Liver (tissue), 9 donors: Measurements from ENCODE around the gene ARHGAP8. TPM values are rescaled to one million over a fixed set of nuclear protein-coding genes. Genes with fewer than 3 reads are reported as not detected.

Source experiments
- DNase-seq: peaks from one replicate; pipeline ENCODE4 v3.0.0-alpha.2; 2017; ENCODE audit warnings: low spot score
- H3K27ac ChIP-seq, 2 donors: one replicate each; pipeline ENCODE4 v1.7.0; 2013; ENCODE audit warnings: inconsistent platforms in 2 of 2, low read length in 2 of 2, control low read depth in 1 of 2, low read depth in 1 of 2, mild to moderate bottlenecking in 1 of 2
- H3K27me3 ChIP-seq, 4 donors: one replicate each; pipeline versions ENCODE4 v1.6.1 to v1.7.0; 2013; ENCODE audit warnings: low read length in 3 of 4, inconsistent platforms in 1 of 4, mild to moderate bottlenecking in 1 of 4, moderate library complexity in 1 of 4; ENCODE audit not compliant: control insufficient read depth in 4 of 4, insufficient read depth in 4 of 4
- H3K36me3 ChIP-seq, 4 donors: one replicate each; pipeline versions ENCODE4 v1.6.1 to v1.7.0; 2013; ENCODE audit warnings: low read length in 3 of 4, mild to moderate bottlenecking in 3 of 4, low read depth in 1 of 4, moderate library complexity in 1 of 4; ENCODE audit not compliant: control insufficient read depth in 4 of 4, insufficient read depth in 3 of 4
- H3K4me1 ChIP-seq, 4 donors: one replicate each; pipeline versions ENCODE4 v1.6.1 to v1.7.0; 2013; ENCODE audit warnings: low read length in 3 of 4, mild to moderate bottlenecking in 3 of 4, moderate library complexity in 1 of 4; ENCODE audit not compliant: control insufficient read depth in 4 of 4, insufficient read depth in 4 of 4
- H3K4me3 ChIP-seq, 3 donors: one replicate each; pipeline versions ENCODE4 v1.6.1 to v1.7.0; 2013; ENCODE audit warnings: low read length in 3 of 3, control low read depth in 1 of 3, low read depth in 1 of 3, mild to moderate bottlenecking in 1 of 3
- H3K9ac ChIP-seq, 2 donors: one replicate each; pipeline ENCODE4 v1.7.0; 2013; ENCODE audit warnings: low read length in 2 of 2, mild to moderate bottlenecking in 2 of 2, moderate library complexity in 2 of 2, control low read depth in 1 of 2, low read depth in 1 of 2
- H3K9me3 ChIP-seq, 4 donors: one replicate each; pipeline versions ENCODE4 v1.6.1 to v1.7.0; 2013; ENCODE audit warnings: low read length in 3 of 4; ENCODE audit not compliant: control insufficient read depth in 4 of 4
- ATF3 ChIP-seq: IDR thresholded peaks from 2 replicates; pipeline ENCODE4 v1.6.1; 2016; ENCODE audit warnings: antibody characterized with exemption
- CTCF ChIP-seq: fragments of 150-350 bp; IDR thresholded peaks from 2 replicates; pipeline ENCODE4 v1.5.1; 2017; ENCODE audit warnings: improper control_type of control experiment, low read depth, low read length; ENCODE audit not compliant: missing input control
- EGR1 ChIP-seq, 2 donors: IDR thresholded peaks; 2 replicates each; pipeline ENCODE4 v1.6.1; 2016 to 2018; ENCODE audit warnings: antibody characterized with exemption in 2 of 2, low read depth in 2 of 2
- FOXA1 ChIP-seq: IDR thresholded peaks from 2 replicates; pipeline ENCODE4 v1.6.1; 2016; ENCODE audit warnings: antibody characterized with exemption
- FOXA2 ChIP-seq: IDR thresholded peaks from 2 replicates; pipeline ENCODE4 v1.6.1; 2016; ENCODE audit warnings: antibody characterized with exemption
- GABPA ChIP-seq, 2 donors: IDR thresholded peaks in 1 of 2; conservative IDR thresholded peaks in 1 of 2; 2 replicates each; pipeline ENCODE4 v1.6.1; 2016; ENCODE audit warnings: antibody characterized with exemption in 2 of 2, mild to moderate bottlenecking in 1 of 2, moderate library complexity in 1 of 2
- HNF4A ChIP-seq, 2 donors: conservative IDR thresholded peaks; 2 replicates each; pipeline ENCODE4 v1.6.1; 2016; ENCODE audit warnings: antibody characterized with exemption in 2 of 2, mild to moderate bottlenecking in 2 of 2
- HNF4G ChIP-seq: IDR thresholded peaks from 2 replicates; pipeline ENCODE4 v1.6.1; 2016; ENCODE audit warnings: antibody characterized with exemption
- JUND ChIP-seq, 2 donors: IDR thresholded peaks; 2 replicates each; pipeline ENCODE4 v1.6.1; 2016; ENCODE audit warnings: antibody characterized with exemption in 2 of 2
- NR2F2 ChIP-seq: IDR thresholded peaks from 2 replicates; pipeline ENCODE4 v1.6.1; 2016; ENCODE audit warnings: antibody characterized with exemption
- RAD21 ChIP-seq, 2 donors: IDR thresholded peaks; 2 replicates each; pipeline ENCODE4 v1.6.1; 2016; ENCODE audit warnings: antibody characterized with exemption in 2 of 2, mild to moderate bottlenecking in 2 of 2
- REST ChIP-seq: IDR thresholded peaks from 2 replicates; pipeline ENCODE4 v1.6.1; 2016; ENCODE audit warnings: antibody characterized with exemption, mild to moderate bottlenecking
- RXRA ChIP-seq, 2 donors: IDR thresholded peaks; 2 replicates each; pipeline ENCODE4 v1.6.1; 2017 to 2018; ENCODE audit warnings: antibody characterized with exemption in 2 of 2, mild to moderate bottlenecking in 1 of 2
- SP1 ChIP-seq: IDR thresholded peaks from 2 replicates; pipeline ENCODE4 v1.6.1; 2018; ENCODE audit warnings: antibody characterized with exemption, mild to moderate bottlenecking
- TAF1 ChIP-seq: conservative IDR thresholded peaks from 2 replicates; pipeline ENCODE4 v1.6.1; 2016; ENCODE audit warnings: antibody characterized with exemption, mild to moderate bottlenecking
- YY1 ChIP-seq: IDR thresholded peaks from 2 replicates; pipeline ENCODE4 v1.6.1; 2016; ENCODE audit warnings: antibody characterized with exemption, mild to moderate bottlenecking
- WGBS: extraction: QIAGEN DNeasy Blood & Tissue Kit; methylation state at CpG from one replicate; pipeline ENCODE4 v1.1.7; 2013; 5-methylcytosine and 5-hydroxymethylcytosine counted together
- polyA plus RNA-seq, 2 donors: library from polyadenylated mRNA; stranded (reverse) in 1 of 2; unstranded in 1 of 2; fragments of 200-250 nt in 1 of 2; fragments of >200 nt in 1 of 2; fragmentation: Nextera tagmentation in 1 of 2; extraction: Ambion mirVana in 1 of 2; gene quantifications; one replicate each; pipeline versions ENCODE4 v1.2.1 to v1.2.3, GENCODE V29; 2013 to 2015
- total RNA-seq, 2 donors: library from RNA; depleted of rRNA; stranded (reverse); fragments of >200 nt; gene quantifications; one replicate each; pipeline ENCODE4 v1.2.3, GENCODE V29; 2014
- TF ChIP-seq, protein P1 (sequence below): IDR thresholded peaks from 2 replicates; pipeline ENCODE4 v1.6.1; 2016; ENCODE audit warnings: antibody characterized with exemption
- TF ChIP-seq, protein P2 (sequence below): IDR thresholded peaks from 2 replicates; pipeline ENCODE4 v1.6.1; 2016; ENCODE audit warnings: antibody characterized with exemption
- donor health status: healthy.
- donor health status: healthy.
- donor health status: healthy.
- donor health status: healthy.
- donor health status: healthy.

ARHGAP8 gene
- total and polyA plus RNA-seq, 4 donors = 0.58 to 1.8 (median 1.1) TPM

DNA sequence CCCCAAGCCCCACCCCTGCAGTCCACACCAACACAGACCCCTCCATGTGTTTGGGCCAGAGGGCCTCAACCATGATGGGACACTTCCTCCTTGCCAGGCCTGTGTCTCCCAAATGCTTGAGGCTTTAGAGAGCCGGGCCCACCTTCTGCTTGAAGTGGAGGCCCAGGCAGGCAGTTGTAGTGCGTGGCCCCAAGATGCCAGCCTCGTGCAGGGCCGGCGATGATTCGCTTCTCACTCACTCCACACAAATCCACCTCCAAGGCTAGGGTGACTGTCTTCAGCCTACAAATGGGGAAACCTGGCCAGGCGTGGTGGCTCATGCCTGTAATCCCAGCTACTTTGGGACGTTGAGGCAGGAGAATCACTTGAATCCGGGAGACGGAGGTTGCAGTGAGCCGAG, 44.6 kb upstream of the ARHGAP8 start:
- H3K9me3 ChIP-seq = no peaks in the 10 kb centered on the region
- WGBS = 96% methylated on average over 11 of the region's 11 CpGs
- TF ChIP-seq CTCF (no peak), HNF4G (no peak), YY1 (no peak), GABPA (IDR thresholded peaks at IDR 0.05 in 1 of 2, conservative IDR thresholded peaks at IDR 0.05 in 1 of 2) (no peak)
- TF ChIP-seq, protein P1, sequence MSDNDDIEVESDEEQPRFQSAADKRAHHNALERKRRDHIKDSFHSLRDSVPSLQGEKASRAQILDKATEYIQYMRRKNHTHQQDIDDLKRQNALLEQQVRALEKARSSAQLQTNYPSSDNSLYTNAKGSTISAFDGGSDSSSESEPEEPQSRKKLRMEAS = no peak
- peaks cover 13 to 44% (median 29%) of the 10 kb centered on the region in 4 donors for H3K4me1 ChIP-seq
- H3K27me3 ChIP-seq = no peaks in the 10 kb centered on the region
- H3K36me3 ChIP-seq = peaks cover 0 to 2% (median 0%) of the 10 kb centered on the region in 4 donors
- H3K4me3 ChIP-seq = no peak overlapping the region
- H3K27ac ChIP-seq = no peak overlapping the region
- no peak overlapping the region for H3K9ac ChIP-seq
- no peak for DNase-seq

GRCh38 chr22:44709881-44710392, 42.4 kb upstream of the ARHGAP8 start:
- Histone ChIP-seq H3K27me3 (no peaks in the 10 kb centered on the region), H3K4me3 (no peak overlapping the region), H3K9me3 (no peaks in the 10 kb centered on the region), H3K27ac (peak overlapping the region in 1 of 2 donors; percentile 4), H3K4me1 (peaks cover 21 to 50% (median 34%) of the 10 kb centered on the region in 4 donors), H3K36me3 (no peaks in the 10 kb centered on the region), H3K9ac (no peak overlapping the region)
- DNase-seq = no peak
- WGBS = 85% methylated on average over 12 of the region's 12 CpGs
- TF ChIP-seq ATF3 = no peak
- no peak for TF ChIP-seq GABPA (IDR thresholded peaks at IDR 0.05 in 1 of 2, conservative IDR thresholded peaks at IDR 0.05 in 1 of 2)
- no peak for TF ChIP-seq EGR1 (IDR thresholded peaks at IDR 0.05; ENCODE audit: low read depth in 2 of 2)
- TF ChIP-seq, protein P1 = no peak
- TF ChIP-seq HNF4A (conservative IDR thresholded peaks at IDR 0.05) = no peak
- no peak for TF ChIP-seq FOXA2
- TF ChIP-seq NR2F2 = no peak
- no peak for TF ChIP-seq RXRA (IDR thresholded peaks at IDR 0.05)
- TF ChIP-seq, protein P2, sequence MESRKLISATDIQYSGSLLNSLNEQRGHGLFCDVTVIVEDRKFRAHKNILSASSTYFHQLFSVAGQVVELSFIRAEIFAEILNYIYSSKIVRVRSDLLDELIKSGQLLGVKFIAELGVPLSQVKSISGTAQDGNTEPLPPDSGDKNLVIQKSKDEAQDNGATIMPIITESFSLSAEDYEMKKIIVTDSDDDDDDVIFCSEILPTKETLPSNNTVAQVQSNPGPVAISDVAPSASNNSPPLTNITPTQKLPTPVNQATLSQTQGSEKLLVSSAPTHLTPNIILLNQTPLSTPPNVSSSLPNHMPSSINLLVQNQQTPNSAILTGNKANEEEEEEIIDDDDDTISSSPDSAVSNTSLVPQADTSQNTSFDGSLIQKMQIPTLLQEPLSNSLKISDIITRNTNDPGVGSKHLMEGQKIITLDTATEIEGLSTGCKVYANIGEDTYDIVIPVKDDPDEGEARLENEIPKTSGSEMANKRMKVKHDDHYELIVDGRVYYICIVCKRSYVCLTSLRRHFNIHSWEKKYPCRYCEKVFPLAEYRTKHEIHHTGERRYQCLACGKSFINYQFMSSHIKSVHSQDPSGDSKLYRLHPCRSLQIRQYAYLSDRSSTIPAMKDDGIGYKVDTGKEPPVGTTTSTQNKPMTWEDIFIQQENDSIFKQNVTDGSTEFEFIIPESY = no peak
- no peak for TF ChIP-seq JUND (IDR thresholded peaks at IDR 0.05)
- TF ChIP-seq HNF4G = no peak
- no peak for TF ChIP-seq RAD21 (IDR thresholded peaks at IDR 0.05)
- TF ChIP-seq YY1 = no peak
- TF ChIP-seq REST = no peak
- no peak for TF ChIP-seq TAF1
- no peak for TF ChIP-seq SP1
- TF ChIP-seq FOXA1 = no peak
- TF ChIP-seq CTCF = no peak
